T-helper 1 cell treated with Interleukin-12 subunit alpha and Interleukin-12 subunit beta and Interleukin-4 antibody, amounts not matched to agents 30 ng/mL and 1 ng/mL, for 36 hours (primary cell): ENCODE measurements around the gene EPM2A. TPM values are rescaled to one million over a fixed set of nuclear protein-coding genes. Genes with fewer than 3 reads are reported as not detected.
"Not testable (repeated sequence)": the region's sequence is repeated elsewhere in the genome, so short reads cannot be mapped to it uniquely, and the experiment has no call there.

Experiments
- intact Hi-C: fragments of 100-400 bp; cut with micrococcal nuclease; formaldehyde crosslinking; loops from one replicate; pipeline ENCODE4 v1.15.1; 2024
- total RNA-seq: library from RNA; stranded (reverse); gene quantifications from 2 replicates; pipeline ENCODE4 v1.2.3, GENCODE V29; 2022

Gene EPM2A
- 3.4 and 4.6 TPM in 2 replicates for total RNA-seq

DNA sequence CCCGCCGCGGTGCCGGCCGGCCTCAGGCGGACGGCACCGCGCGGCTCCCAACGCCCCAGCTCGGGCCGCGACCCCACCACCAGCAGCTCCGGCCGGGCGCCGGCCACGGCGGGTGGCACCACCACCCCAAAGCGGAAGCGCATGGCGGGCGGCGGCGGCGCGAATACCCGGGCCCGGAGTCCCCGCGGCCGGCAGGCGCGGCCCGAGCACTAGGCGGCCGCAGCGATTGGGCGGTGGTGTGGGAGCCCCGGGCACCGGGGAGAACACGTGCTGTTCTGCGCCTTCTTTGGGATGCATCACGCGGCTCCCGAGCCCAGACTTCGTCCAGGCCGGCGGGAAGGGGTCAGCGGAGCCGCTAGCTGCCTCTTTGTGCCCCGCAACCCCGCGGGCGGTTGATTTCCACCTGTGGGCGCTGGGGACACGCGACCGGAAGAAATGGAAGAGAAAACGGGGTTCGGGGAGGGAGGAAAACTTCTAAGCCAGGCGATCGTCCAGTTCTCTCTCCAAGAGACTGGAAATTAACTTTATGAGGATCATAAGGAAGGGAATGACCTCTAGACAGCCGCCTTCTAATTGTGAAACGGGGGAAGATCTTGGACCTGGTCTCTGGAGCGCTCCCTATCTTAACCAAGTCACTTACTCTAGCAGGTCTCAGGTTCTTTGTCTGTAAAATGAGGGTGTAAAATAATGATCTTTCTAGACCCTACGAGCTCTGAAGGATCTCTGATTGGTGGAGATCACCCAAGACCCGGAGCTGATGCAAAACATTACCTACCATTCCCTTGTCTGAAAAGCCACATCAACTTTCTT lies at the start of gene EPM2A:
Gene EPM2A, minus strand, starts transcription at position 165 of the 810 bp plus-strand sequence. Its CDS starts 22 bp downstream, at position 143.
- intact Hi-C loops, result loop anchor here (1.0 to 10.0 kb wide), 6 partner anchors 229 to 1671 kb away; partner anchors contain the start of genes SF3B5, SHPRH and STXBP5

DNA sequence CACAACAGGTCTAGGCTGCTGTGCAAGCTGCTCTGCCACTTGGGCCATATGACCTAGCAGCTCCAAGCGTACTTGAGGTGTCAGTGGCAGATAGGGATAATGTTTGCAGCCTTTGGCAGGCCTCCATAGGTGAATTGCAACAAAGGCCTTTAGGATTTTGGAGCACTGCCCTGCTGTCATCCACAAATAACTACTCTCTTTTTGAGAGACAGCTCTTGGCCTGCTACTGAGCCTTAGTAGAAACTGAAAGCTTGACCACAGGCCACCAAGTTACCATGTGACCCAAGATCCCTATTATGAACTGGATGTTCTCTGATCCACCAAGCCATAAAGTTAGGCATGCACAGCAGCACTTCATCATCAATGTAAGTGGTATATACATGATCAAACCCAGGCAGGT lies 49.4 kb upstream of the EPM2A start:
- intact Hi-C loops, result no loop called here

DNA sequence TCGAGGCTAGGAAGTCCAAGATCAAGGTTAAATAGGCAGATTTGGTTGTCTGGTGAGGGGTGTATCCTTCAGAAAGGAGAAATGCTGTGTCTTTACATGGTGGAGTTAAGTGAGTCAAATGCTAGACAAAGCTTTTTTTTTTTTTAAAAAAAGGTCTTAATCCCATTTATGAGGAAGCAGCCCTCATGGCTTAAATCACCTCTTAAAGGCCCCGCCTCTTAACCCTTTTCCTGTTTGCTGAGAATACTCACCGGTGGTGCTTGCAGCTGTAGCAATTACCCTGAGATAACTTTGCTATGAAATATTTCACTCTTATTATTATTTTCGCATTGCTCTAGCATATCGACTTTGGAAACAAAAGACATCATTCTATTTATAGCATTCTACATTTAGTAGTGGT lies 48.5 kb upstream of the EPM2A start:
- intact Hi-C loops, result no loop called here

DNA sequence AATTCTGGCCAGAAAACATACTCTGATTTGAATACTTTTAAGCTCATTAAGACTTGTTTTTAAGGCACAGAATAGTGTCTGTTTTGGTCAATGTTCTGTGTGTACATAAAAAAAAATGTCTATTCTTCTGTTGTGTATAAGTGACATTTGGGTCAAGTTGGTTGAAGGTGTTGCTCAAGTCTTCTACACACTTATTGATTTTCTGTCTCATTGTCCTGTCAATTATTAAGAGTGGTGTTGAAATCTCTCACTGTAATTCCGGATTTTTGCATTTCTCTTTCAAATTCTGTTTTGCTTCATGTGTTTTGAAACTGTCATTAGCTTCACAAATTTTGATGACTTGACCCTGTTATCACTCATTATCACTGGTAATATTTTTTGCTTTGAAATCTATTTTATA lies 37.5 kb upstream of the EPM2A start:
- intact Hi-C loops, result no loop called here

DNA sequence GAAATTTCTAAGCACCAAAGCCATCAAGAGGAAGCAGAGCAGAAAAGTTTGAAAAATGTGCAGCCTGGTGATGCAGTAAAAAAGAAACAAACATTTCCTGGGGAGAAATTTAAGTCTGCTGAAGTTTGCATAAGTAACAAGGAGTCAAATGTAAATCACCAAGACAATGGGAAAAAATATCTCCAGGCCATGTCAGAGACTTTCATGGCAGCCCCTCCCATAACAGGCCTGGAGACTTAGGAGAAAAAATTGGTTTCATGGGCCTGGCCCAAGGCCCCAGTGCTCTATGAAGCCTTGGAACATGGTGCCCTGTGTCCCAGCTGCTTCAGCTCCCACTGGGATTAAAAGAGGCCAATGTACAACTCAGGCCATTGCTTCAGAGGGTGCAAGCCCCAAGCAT lies 30.1 kb upstream of the EPM2A start:
- intact Hi-C loops, result no loop called here

DNA sequence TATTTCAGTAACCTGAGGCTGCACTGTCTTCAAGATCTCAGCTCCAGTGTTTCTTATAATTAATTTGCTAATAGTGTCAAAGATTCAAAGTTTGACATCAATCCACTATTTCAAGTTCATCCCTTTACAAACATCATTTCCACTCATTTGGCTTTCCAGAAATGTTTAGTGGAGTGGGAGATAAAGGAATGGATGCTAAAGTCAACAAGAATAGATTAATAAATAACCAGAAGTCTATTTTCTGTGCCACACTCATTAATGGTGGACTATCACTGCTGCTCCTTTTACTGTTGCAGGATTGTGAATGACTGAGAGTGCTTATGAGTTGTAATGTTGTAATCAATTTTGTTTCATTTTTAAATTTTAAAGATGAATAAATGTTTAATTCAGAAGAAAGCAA lies 28.4 kb upstream of the EPM2A start:
- intact Hi-C loops, result no loop called here

DNA sequence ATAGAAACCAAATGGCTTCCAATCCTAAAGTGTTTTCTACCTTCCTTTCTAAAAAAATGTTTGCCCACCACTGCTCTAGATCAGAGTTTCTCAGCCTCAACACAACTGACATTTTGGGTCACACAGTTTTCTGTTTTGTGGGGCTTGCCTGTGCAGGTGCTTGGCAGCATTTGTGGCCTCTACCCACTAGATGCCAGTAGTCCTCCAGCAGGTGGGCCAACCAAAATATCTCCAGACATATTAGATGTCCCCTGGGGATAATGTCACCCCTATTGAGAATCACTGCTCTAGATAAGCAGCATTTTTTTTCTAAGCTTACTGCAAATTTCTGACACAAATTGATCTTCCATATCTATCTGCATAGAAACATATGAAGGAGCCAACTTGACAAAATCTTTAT lies 26.3 kb upstream of the EPM2A start:
- intact Hi-C loops, result no loop called here

DNA sequence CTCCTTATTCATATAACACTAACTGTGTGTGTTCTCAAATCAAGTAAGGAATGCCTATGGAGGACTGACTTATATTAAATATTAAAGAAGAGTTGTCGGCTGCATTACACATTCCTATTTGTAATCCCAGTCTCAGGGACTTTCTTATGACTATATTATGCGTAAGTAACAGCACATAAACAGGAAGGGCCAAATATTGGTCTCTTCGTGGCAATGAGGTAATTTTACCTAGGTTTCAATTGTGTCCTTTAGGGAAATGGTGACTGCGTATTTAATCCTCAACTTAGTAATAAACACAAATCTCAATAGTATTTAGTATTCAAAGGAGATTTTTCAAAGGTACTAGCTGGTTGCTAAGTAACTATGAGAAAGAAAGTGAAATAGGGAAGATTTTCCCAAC lies 22.8 kb upstream of the EPM2A start:
- intact Hi-C loops, result no loop called here

DNA sequence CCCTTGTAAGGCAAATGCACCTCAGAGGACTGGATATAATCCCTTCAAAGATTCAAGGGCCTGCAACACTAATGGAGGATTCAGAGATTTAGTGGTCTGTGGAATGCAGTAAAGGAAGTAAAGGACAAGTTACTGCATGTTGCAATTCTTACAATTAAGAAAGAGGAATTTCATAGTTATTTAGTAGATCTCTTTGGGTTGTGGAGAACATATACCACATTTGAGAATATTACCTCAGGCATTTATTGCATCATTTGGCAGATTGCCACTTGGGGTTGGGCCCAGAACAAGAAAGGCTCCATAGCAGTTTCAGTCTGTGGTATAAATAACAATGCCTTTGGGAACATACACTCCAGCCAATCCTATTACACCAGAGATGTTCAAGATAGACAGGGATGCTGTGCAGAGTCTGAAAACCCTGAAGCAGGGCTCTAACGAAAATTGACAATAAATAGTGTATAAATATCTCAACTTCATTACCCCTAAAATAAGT lies 20.9 kb upstream of the EPM2A start:
- intact Hi-C loops, result no loop called here

DNA sequence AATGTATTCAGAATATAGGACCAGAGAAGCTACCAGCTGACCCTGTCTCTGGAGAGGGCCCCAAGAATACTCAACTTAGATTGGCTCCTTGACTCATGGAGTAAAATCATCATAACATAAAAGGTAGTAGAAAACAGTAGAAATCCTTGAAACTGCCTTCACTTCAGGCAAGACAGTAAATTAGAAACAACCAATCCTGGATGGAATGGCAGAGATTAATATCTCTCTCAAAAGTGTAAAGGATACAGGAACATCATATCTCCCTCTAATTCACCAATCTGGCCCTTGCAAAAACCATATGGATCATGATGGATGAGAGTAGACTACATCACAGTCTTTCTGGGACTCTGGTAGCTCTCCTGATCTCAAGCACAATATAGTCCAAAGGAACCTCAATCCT lies 20.4 kb upstream of the EPM2A start:
- intact Hi-C loops, result no loop called here

DNA sequence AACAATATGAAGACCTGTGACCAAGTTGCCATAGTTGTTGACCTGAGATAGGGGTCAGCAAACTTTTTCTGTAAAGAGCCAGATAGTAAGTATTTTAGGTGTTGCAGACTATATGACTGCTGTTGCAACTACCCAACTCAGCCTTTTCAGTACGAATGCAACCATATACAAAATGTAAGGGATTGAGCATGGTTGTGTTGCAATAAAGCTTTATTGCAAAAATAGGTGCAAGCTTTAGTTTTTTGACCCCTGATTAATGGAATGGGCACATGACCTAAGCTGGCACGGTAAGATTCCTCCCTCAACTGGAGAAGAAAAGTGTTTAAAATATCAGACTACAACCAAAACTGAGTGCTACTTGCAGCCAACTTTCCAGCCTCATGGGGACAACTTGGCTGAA lies 17.3 kb upstream of the EPM2A start:
- intact Hi-C loops, result no loop called here

DNA sequence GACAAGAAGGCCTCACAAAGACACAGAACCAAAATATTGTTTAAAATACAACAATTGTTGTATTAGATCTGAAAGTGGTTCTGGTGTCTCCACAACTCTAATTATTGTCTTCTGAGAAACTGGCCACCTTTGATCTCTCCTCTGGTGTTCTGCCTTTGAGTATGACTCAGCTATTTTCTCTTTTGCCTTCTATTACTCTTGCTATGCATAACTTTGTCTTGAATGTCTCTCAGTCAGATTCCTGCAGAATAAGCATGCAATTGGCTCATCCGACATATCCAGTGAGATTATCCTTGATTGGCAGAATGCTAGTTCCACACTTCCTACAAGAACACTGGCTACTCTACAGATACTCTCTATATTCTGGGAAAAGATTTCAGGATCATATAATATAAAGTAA lies 14.3 kb upstream of the EPM2A start:
- intact Hi-C loops, result no loop called here

DNA sequence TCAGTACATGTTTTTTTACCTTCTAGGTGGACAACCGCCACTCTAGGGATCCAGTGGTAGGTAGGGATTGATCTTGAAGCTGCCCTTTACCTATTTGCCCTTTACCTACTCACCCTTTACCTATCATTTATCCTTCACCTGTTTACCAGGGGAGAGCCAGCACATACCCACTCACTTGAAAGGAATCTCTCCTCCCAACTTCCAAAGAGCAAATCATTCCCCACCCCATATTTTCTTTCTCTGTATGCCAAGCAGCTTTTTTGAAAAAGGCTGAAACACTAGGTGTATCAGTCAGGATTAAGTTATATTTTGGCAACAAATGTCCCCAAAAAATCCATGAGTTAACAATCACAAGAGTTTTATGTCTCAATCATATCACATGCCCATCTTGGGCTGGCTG lies 10.5 kb upstream of the EPM2A start:
- intact Hi-C loops, result no loop called here

DNA sequence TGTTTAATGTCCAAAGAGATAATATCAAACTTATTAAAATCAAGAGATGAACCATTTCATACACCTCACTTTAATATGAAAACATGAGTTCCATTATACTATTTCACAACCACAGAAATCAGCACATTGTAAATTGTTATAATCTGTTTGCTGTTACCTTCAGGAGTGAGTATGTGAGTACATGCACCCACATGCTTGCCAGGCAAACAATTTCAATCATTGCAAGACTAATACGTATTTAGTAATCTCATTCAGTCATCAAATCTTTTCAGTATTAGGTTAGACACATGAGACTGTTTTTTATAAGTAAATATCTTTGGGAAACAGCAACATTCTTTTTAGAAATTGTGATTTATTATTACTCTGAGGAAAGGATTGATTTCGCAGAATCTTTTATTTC lies 9.3 kb upstream of the EPM2A start:
- intact Hi-C loops, result no loop called here

DNA sequence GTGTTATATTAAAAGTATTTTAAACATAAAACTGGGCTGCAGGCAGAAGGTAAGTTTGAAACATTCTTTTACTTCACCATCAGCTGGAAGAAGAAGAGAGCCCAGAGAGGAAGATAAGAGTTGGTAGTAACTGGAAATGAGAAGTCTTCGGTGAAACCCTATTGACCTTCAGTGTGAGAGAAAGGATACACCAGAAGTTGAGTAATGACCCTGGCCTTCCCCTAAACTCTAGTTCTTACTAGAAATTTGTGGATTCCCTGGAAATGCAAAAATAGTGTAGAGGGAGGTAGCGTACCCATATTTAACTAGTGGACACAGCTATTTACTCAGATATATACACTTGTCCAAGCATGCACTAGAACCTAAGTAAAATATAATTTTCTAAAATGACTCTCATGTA lies 8.0 kb upstream of the EPM2A start:
- intact Hi-C loops, result no loop called here

DNA sequence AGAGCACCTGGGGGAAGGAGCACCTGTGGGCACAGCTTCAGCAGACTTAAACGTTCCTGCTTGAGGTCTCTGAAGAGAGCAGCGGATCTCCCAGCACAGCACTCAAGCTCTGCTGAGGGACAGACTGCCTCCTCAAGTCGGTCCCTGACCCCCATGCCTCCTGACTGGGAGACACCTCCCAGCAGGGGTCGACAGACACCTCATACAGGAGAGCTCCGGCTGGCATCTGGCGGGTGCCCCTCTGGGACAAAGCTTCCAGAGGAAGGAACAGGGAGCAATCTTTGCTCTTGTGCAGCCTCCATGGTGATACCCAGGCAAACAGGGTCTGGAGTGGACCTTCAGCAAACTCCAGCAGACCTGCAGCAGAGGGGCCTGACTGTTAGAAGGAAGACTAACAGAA lies 7.2 kb upstream of the EPM2A start:
- intact Hi-C loops, result not testable (repeated sequence)

DNA sequence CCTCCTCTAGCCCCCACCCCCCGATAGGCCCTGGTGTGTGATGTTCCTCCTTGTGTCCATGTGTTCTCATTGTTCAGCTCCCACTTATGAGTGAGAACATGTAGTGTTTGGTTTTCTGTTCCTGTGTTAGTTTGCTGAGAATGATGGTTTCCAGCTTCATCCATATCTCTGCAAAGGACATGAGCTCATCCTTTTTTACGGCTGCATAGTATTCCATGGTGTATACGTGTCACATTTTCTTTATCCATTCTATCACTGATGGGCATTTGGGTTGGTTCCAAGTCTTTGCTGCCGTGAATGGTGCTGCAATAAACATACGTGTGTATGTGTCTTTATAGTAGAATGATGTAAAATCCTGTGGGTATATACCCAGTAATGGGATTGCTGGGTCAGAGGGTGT lies 4.4 kb upstream of the EPM2A start:
- intact Hi-C loops, result loop anchor here (5.0 to 10.0 kb wide), 5 partner anchors 1033 to 1675 kb away; partner anchors contain the start of genes SF3B5 and STXBP5

DNA sequence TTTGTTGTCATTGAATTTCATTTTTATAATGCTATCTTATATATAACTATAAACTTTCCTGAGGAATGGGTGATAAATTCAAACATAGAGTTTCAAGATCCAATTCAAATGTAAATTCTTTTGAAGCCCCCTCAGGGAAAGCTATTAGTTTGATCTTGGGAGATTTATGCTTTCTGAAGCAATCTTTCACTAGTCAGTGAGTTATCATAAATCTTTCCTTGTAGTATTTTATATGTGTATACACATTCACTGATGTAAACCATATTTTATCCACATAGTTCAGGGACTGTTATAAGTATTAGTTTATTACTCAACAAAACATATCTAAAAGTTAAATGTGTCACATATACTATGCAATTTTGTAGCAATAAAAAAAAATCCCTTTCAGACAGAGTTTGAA lies 2.9 kb upstream of the EPM2A start:
- intact Hi-C loops, result loop anchor here (5.0 to 10.0 kb wide), 5 partner anchors 1034 to 1673 kb away; partner anchors contain the start of genes SF3B5 and STXBP5

DNA sequence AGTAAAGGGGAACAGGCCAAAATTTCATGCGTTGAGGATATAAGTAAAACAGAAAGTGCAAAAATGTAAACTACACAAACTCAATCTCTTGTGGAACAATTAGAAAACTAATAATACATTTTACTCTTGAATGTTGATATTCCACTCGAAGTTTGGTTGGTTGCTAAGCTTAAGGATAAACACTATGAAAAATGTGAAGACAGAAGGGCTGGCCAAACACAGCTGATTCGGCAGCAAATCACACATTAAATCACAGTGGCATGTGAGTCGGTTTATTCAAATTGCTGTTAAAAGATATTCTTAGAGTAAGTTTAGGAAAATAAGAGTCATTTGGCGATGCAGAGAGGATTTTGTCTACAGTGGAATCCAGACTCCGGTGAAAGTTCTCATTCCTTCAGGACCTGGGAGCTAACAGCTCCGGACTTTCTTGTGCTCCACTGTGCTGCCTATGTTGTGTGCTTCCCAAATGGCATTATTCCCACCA lies 1.4 kb upstream of the EPM2A start:
- intact Hi-C loops, result loop anchor here (1.0 to 10.0 kb wide), 6 partner anchors 228 to 1672 kb away; partner anchors contain the start of genes SF3B5, SHPRH and STXBP5

DNA sequence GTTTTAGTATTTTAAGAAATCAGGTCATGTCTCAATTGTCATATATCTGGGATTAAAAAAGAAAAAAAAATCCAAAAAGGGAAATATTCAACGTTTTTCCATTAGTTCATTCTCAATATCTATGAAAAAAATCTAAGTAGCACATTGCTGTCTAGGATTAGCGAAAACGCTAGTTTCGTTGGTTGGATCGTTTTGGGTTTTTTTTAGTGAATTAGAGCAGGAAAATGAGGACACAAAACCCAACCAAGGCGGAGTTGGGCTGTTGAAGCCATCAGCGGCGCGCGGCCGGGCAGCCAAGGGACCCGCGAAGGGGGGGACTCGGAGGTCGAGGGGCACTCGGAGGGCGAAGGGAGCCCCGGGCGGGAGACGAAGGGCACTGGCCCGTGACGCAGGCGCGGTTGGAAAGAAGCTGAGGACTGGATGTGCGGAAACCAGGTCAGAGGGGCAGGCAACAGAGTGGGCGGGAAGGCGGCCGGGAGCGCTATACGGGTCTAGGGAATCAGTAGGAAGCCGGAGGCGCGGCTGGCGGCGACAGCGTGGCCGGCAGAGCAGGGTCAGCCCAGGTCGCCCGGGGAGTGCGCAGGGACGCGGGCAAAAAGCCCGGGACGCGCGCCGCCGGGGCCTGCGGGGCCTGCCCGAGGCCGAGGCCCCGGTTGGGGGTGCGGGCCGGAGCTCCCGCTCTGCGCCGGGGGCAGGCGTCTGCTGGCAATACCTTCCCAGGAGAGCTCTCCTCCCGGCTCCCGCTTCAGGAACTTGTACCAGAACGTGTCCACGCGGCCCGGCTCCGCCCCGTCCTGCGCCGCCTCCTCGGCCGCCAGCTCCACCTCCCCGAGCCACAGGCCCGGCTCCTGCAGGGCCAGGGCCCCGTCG lies 599 bp downstream of the EPM2A start:
- intact Hi-C loops, result loop anchor here (1.0 to 10.0 kb wide), 6 partner anchors 80 to 1670 kb away; partner anchors contain the start of genes FBXO30, SF3B5 and STXBP5

DNA sequence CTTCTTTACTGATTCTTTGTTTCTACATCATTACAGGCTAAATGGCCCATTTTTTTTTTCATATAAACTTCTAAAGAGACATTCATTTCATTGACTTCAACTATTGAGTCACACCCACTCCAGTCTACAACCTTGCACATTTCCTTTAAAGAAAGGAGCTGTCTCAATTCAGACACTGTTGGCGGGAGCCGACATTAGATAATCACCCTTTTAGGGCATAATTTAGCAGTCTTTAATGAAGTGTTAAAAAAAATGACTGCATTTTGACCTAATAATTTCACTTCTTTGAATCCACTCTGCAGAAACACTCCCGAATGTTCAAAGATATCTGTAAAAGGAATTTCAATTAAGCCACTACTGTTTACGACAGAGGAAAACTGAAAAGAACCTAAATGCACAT lies 1.5 kb downstream of the EPM2A start:
- intact Hi-C loops, result loop anchor here (1.0 to 10.0 kb wide), 5 partner anchors 80 to 1669 kb away; partner anchors contain the start of genes FBXO30, SF3B5 and STXBP5
